ENCODE results near the gene GJB6.

The GJB6 gene

GRCh38 chr13:20185366-20186056 lies 46.6 kb downstream of the GJB6 start:
- DNase-seq: no peak

GRCh38 chr13:20182231-20182846 lies 49.8 kb downstream of the GJB6 start:
- peak; percentile 73 for DNase-seq

- no peak for DNase-seq
Measured at GRCh38 chr13:20181188-20181587, 50.9 kb downstream of the GJB6 start.

GRCh38 chr13:20178156-20178555 lies 54.0 kb downstream of the GJB6 start:
- DNase-seq: no peak

- DNase-seq: no peak
Measured at GRCh38 chr13:20177049-20177831, 54.9 kb downstream of the GJB6 start.

GRCh38 chr13:20175907-20176652 lies 56.0 kb downstream of the GJB6 start:
- no peak for DNase-seq

GRCh38 chr13:20175406-20175794 lies 56.7 kb downstream of the GJB6 start:
- DNase-seq: no peak

GRCh38 chr13:20174656-20175405 lies 57.3 kb downstream of the GJB6 start:
- peak; percentile 30 for DNase-seq

GRCh38 chr13:20173116-20173746 lies 58.9 kb downstream of the GJB6 start:
- DNase-seq: no peak

All from GDM1 (cell line).